ENCODE data around the gene NOX3. TPM values are rescaled to one million over a fixed set of nuclear protein-coding genes. Genes with fewer than 3 reads are reported as not detected.

Gene NOX3
- total and polyA plus RNA-seq, 9 of the 15 experiments (the other 6 are each of a cell fraction or from before 2014, with no cell fraction given), result not detected

DNA sequence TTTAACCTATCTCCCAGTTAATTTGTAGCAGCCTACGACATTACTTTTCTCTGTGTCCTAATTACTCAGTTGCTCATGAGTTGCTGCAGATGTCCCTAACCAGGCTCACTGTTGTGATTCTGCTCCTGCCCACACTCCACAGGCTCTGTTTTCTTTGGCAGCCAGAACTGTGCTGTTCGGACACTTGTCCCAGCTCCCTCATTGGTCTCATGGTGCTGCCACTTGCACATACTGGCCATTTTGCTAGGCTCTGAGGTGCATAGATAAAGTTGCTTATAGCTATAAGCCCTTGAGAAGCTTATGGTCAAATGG, 55.0 kb downstream of the NOX3 start (continued):
- TF ChIP-seq, protein P1, sequence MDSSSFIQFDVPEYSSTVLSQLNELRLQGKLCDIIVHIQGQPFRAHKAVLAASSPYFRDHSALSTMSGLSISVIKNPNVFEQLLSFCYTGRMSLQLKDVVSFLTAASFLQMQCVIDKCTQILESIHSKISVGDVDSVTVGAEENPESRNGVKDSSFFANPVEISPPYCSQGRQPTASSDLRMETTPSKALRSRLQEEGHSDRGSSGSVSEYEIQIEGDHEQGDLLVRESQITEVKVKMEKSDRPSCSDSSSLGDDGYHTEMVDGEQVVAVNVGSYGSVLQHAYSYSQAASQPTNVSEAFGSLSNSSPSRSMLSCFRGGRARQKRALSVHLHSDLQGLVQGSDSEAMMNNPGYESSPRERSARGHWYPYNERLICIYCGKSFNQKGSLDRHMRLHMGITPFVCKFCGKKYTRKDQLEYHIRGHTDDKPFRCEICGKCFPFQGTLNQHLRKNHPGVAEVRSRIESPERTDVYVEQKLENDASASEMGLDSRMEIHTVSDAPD (CRISPR knock-in tag; IDR thresholded peaks at IDR 0.05), result no peak
- no peak for TF ChIP-seq NFRKB (IDR thresholded peaks at IDR 0.05; ENCODE audit: low read depth)
- TF ChIP-seq, protein P2, sequence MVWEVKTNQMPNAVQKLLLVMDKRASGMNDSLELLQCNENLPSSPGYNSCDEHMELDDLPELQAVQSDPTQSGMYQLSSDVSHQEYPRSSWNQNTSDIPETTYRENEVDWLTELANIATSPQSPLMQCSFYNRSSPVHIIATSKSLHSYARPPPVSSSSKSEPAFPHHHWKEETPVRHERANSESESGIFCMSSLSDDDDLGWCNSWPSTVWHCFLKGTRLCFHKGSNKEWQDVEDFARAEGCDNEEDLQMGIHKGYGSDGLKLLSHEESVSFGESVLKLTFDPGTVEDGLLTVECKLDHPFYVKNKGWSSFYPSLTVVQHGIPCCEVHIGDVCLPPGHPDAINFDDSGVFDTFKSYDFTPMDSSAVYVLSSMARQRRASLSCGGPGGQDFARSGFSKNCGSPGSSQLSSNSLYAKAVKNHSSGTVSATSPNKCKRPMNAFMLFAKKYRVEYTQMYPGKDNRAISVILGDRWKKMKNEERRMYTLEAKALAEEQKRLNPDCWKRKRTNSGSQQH (CRISPR knock-in tag; IDR thresholded peaks at IDR 0.05), result no peak
- TF ChIP-seq PTRF (tag; IDR thresholded peaks at IDR 0.05), result no peak
- TF ChIP-seq, protein P3, sequence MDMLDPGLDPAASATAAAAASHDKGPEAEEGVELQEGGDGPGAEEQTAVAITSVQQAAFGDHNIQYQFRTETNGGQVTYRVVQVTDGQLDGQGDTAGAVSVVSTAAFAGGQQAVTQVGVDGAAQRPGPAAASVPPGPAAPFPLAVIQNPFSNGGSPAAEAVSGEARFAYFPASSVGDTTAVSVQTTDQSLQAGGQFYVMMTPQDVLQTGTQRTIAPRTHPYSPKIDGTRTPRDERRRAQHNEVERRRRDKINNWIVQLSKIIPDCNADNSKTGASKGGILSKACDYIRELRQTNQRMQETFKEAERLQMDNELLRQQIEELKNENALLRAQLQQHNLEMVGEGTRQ (CRISPR knock-in tag; IDR thresholded peaks at IDR 0.05), result no peak
- no peak for TF ChIP-seq HCFC1 (IDR thresholded peaks at IDR 0.05; ENCODE audit: low read depth, low read length)
- TF ChIP-seq, protein P4, sequence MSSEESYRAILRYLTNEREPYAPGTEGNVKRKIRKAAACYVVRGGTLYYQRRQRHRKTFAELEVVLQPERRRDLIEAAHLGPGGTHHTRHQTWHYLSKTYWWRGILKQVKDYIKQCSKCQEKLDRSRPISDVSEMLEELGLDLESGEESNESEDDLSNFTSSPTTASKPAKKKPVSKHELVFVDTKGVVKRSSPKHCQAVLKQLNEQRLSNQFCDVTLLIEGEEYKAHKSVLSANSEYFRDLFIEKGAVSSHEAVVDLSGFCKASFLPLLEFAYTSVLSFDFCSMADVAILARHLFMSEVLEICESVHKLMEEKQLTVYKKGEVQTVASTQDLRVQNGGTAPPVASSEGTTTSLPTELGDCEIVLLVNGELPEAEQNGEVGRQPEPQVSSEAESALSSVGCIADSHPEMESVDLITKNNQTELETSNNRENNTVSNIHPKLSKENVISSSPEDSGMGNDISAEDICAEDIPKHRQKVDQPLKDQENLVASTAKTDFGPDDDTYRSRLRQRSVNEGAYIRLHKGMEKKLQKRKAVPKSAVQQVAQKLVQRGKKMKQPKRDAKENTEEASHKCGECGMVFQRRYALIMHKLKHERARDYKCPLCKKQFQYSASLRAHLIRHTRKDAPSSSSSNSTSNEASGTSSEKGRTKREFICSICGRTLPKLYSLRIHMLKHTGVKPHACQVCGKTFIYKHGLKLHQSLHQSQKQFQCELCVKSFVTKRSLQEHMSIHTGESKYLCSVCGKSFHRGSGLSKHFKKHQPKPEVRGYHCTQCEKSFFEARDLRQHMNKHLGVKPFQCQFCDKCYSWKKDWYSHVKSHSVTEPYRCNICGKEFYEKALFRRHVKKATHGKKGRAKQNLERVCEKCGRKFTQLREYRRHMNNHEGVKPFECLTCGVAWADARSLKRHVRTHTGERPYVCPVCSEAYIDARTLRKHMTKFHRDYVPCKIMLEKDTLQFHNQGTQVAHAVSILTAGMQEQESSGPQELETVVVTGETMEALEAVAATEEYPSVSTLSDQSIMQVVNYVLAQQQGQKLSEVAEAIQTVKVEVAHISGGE (CRISPR knock-in tag; IDR thresholded peaks at IDR 0.05), result no peak
- TF ChIP-seq ZBED1 (IDR thresholded peaks at IDR 0.05), result no peak
- no peak for TF ChIP-seq TAF1 (IDR thresholded peaks at IDR 0.05; ENCODE audit: control insufficient read depth, extremely low read depth, insufficient read depth, low read length, severe bottlenecking)
- TF ChIP-seq CBX2 (IDR thresholded peaks at IDR 0.05; ENCODE audit: insufficient read depth, low read length, poor library complexity, severe bottlenecking), result no peak
- TF ChIP-seq, protein P5, sequence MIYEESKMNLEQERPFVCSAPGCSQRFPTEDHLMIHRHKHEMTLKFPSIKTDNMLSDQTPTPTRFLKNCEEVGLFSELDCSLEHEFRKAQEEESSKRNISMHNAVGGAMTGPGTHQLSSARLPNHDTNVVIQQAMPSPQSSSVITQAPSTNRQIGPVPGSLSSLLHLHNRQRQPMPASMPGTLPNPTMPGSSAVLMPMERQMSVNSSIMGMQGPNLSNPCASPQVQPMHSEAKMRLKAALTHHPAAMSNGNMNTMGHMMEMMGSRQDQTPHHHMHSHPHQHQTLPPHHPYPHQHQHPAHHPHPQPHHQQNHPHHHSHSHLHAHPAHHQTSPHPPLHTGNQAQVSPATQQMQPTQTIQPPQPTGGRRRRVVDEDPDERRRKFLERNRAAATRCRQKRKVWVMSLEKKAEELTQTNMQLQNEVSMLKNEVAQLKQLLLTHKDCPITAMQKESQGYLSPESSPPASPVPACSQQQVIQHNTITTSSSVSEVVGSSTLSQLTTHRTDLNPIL (CRISPR knock-in tag; IDR thresholded peaks at IDR 0.05), result no peak
- no peak for TF ChIP-seq ESRRA (IDR thresholded peaks at IDR 0.05; ENCODE audit: borderline replicate concordance, low read depth)

Measured in K562 (cell line).